Cerebellar nuclear complex (tissue), 1 donor: ENCODE results near the gene PDE4C.

Source experiments
- DNase-seq, 2 experiments: peaks; one replicate each; lab custom pipeline; 2025; lab: John Stamatoyannopoulos, UW

Gene PDE4C

GRCh38 chr19:18254546-18255503 is 28.6 kb upstream of the PDE4C start:
- no peak for DNase-seq

GRCh38 chr19:18253716-18254115 is 27.5 kb upstream of the PDE4C start:
- DNase-seq = no peak

GRCh38 chr19:18253130-18253529 is 26.9 kb upstream of the PDE4C start:
- no peak for DNase-seq

GRCh38 chr19:18252370-18252717 is 26.1 kb upstream of the PDE4C start:
- DNase-seq = no peak

GRCh38 chr19:18251587-18252369 is 25.5 kb upstream of the PDE4C start:
- DNase-seq = no peak

- DNase-seq = no peak
Observed at GRCh38 chr19:18249834-18250233, 23.6 kb upstream of the PDE4C start.

GRCh38 chr19:18245297-18245696 is 19.1 kb upstream of the PDE4C start:
- DNase-seq = no peak

- DNase-seq = no peak
Observed at GRCh38 chr19:18239303-18239702, 13.1 kb upstream of the PDE4C start.

GRCh38 chr19:18234194-18234593 is 8.0 kb upstream of the PDE4C start:
- DNase-seq = no peak

- no peak for DNase-seq
Observed at GRCh38 chr19:18233224-18233825, 7.1 kb upstream of the PDE4C start.

GRCh38 chr19:18232540-18233223 is 6.4 kb upstream of the PDE4C start:
- DNase-seq = no peak

- DNase-seq = no peak
Observed at GRCh38 chr19:18231775-18232174, 5.5 kb upstream of the PDE4C start.

- no peak for DNase-seq
Observed at GRCh38 chr19:18230941-18231734, 4.9 kb upstream of the PDE4C start.

- DNase-seq = no peak
Observed at GRCh38 chr19:18229915-18230314, 3.7 kb upstream of the PDE4C start.

GRCh38 chr19:18229474-18229873 is 3.2 kb upstream of the PDE4C start:
- DNase-seq = no peak

- DNase-seq = no peak
Observed at GRCh38 chr19:18227781-18228271, 1.6 kb upstream of the PDE4C start.

GRCh38 chr19:18226956-18227780 is 930 bp upstream of the PDE4C start:
- no peak for DNase-seq

GRCh38 chr19:18225355-18225701 is 910 bp downstream of the PDE4C start:
- no peak for DNase-seq

GRCh38 chr19:18224525-18225354 is 1.5 kb downstream of the PDE4C start:
- peak in 1 of 2 experiments; percentile 36 for DNase-seq
